ENCODE data around the gene SUSD5.
"Not testable (repeated sequence)": the region's sequence is repeated elsewhere in the genome, so short reads cannot be mapped to it uniquely, and the experiment has no call there.

Gene SUSD5

DNA sequence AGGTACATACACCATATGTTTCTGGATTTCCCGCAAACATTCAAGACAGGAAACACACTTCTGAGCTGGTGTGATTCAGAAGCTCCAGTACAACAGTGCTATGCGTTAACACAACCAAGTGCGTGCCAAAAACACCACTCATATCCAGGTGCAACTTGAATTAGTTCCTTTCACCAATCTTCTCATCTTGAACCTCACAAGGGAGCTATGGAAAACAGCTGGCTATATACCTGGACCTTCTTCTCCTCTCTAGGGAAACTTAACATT is 31.3 kb downstream of the SUSD5 start:
- no peak for DNase-seq

DNA sequence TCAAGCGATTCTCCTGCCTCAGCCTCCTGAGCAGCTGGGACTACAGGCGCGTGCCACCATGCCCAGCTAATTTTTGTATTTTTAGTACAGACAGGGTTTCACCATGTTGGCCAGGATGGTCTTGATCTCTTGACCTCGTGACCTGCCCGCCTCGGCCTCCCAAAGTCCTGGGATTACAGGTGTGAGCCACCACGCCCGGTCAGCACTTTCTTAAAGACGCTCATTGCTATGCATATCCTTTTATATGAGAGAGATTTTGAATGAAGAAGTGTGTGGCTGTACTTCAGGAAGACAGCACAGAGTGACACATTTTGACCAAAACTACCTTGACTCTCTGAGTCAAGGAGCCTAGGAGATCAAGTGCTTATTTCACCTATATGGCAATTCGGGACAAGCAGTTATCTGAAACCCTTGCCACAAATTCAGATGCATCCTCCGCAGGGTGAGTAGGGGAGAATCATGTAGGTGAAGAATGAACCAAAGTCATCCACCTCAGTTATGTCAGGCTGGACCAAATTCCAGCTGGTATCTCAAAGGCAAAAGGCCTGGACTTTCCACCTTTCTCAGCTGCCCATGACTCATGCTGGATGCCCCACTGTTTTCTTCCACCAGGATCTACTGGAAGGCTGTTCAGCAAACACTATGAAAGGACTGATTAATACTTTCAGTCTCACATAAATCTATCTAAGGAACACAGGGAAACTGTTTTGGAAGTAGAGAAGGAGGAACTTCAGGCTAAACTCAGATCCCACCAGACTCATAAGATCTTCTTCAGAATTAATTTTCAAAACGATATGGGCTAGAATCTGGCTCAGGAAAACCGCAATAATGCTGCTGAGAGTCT is 31.9 kb downstream of the SUSD5 start:
- no peak for DNase-seq

DNA sequence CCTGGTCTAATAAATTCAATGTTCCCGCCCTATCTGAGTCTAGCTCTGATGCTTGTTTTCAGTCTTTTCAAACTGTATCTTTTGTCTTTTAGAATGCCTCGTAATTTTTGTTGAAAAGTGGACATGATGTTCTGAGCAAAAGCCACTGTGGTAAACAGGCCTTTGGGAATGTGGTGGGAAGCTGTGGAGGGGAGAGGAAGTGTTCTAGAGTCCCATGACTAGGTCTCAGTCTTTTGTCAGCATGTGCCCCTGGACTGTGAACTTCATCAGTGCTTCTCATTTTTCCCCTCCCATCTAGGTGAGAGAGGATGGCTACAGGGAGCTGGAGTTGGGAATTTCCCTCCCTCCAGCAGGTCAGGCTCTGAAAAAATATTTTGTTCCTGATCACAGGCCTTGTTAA is 33.7 kb downstream of the SUSD5 start:
- no peak for DNase-seq

DNA sequence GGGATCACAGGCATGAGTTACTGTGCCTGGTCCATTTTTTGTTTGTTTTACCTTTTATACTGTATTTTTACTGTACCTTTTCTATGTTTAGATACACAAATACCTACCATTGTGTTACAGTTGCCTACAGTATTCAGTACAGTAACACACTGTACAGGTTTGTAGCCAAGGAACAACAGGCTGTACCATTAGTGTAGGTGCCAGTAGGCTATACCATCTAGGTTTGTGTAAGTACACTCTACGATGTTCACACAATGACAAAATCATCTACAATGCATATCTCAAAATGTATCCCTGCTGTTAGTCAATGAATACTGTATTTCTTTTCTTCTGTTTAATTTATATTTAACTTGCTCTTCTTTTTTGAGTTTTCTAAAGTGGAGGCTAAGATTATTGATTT is 37.0 kb downstream of the SUSD5 start:
- not testable (repeated sequence) for DNase-seq

DNA sequence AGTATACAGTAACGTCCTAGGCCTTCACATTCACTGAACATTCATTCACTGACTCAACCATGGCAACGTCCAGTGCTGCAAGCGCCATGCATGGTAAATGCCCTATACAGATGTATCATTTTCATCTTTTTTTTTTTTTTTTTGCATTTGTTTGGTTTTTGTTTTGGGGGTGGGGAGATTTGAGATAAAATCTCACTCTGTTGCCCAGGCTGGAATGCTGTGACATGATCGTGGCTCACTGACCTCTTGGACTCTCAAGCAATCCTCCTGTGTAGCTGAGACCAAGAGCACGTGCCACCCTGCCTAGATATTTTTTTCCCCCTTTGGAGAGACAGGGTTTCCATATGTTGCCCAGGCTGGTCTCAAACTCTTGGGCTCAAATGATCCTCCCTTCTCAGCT is 37.4 kb downstream of the SUSD5 start:
- DNase-seq = no peak

DNA sequence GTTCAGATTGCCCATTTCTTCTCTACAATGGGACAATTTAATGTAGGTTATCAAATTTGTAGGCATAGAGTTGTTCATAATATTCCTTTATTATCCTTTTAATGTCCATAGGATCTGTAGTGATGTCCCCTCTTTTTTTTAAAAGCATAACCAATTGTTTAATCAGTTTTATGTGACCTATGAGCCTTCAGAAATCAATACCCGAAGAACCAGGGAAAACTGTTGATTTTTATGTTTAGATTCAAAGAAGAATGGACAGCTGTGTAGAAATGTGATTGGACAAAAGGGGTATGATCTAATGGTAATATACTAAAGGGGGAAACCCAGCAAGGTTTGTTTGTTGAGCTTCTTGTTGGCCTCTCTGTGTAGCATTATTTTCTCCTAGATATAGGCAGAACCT is 39.5 kb downstream of the SUSD5 start:
- DNase-seq = no peak

DNA sequence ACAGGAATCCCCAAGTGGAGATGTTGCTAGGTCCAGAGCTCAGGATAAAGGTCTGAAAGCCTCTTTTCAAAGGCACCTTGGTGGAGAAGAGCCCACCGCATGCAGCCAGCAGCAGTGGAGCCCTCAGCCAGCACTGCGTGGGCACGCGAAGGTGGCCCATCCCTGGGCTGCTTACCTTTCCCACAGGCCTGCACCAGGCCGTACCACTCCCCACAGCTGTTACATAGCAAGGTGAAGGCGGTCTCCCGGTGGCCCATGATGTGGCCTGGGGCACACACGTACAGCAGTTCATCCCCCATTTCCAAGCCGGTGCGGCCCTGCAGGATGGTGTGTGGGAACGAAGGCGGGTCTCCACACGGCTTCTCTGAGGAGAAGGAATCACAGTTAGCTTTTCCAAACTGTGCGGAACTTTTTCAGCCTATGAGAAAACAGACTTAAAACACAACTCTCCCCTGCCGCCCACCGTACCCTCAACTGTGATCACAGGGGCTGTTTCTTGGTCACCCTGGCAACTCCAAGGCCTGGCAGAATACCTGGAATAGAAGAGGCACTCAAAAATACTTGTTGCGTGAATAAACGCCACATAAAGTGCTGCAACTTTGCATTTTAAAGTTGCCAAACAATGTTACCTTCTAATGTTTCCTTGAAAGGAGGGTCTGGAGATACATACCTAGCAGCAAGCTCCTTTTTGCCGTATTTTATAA is 43.7 kb downstream of the SUSD5 start:
- DNase-seq = no peak

DNA sequence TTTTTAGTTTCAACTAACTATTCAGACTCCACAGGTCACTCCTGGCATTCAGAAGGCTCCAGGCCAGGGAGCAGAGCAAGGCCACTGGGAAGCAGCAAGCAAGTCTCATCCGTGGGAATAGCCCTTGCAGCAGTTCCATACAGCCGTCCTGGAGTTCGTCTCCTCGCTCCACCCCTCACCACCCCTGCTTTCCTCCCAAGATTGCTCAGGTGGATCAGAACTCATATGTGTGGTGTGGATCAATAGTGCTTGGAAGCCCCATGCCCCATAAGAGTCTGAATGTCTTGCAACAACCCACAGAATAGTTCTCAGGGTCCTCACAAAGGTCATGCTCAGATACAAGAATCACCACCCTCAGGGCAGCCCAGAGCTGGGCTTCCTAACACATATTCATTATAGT is 44.5 kb downstream of the SUSD5 start:
- DNase-seq = no peak

DNA sequence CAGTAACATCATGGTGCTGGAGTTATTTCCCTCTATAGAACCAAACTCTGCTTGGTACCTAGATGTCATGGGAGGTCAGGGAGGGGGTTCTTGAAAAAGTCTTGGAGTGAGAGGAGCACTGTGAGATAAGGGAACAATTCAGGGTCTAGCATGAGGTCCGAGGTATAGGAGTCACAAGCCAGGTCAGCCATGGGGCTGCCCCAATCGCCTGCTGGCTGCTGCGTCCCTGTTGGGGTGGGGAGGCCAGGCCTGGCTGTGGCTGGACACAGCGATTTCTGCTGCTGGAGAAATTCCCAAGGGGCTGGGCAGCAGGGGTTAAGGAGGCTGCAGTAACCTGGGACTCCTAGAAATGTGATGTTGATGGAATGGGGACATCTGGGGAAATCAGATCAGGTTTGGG is 44.9 kb downstream of the SUSD5 start:
- DNase-seq = no peak

DNA sequence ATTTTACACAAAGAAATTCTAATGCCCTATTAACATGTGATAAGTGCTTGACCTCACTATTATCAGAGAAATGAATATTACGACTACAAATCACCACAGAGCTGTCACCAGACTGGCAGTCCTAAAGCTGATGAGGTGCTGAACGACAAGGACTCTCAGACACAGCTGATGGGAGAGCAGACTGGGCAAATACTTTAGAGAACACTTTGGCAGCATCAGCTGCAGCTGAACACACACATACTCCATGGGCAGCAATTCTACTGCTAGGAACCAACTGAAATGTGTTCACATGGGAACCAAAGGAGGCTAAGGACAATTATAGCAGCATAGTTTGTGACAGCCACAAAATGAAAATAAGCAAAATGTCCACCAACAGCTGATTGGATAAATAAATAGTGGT is 45.5 kb downstream of the SUSD5 start:
- DNase-seq = no peak

DNA sequence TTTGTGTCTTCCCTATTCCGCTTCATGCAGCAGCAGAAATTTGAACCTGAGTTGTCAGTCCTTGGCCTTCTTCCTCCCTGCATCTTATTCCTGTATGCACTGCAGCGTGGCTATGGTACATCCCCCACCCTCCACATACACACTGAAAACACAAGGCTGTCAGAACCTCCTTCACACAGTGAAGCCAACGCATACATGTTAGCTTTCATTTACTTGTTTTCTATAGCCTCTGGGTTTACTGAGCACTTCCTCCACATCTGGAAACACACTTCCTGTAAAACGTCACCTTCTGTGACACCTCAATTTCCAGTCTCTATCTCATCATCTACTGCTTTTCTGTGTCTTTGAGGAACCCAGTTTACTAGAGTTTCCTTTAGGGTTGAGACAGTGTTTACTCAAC is 47.0 kb downstream of the SUSD5 start:
- no peak for DNase-seq

DNA sequence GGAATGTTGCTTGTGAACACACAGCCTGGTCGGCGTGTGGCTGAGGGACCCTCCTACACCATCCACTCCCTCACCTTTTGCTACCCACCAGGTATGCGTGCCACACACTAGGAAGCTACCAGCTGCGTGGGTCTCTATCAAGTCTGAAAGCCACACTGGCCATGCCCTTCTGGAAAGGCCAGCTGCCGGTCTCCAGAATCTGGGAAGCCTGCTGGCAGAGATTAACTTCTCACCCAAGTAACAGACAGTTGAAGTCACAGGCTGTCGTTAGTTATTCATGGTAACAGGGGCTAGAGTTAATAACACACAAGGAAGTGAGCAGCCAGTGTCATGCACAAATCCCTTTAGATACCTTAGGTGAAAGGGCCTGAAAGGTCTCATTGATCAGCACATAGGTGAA is 48.1 kb downstream of the SUSD5 start:
- no peak for DNase-seq

DNA sequence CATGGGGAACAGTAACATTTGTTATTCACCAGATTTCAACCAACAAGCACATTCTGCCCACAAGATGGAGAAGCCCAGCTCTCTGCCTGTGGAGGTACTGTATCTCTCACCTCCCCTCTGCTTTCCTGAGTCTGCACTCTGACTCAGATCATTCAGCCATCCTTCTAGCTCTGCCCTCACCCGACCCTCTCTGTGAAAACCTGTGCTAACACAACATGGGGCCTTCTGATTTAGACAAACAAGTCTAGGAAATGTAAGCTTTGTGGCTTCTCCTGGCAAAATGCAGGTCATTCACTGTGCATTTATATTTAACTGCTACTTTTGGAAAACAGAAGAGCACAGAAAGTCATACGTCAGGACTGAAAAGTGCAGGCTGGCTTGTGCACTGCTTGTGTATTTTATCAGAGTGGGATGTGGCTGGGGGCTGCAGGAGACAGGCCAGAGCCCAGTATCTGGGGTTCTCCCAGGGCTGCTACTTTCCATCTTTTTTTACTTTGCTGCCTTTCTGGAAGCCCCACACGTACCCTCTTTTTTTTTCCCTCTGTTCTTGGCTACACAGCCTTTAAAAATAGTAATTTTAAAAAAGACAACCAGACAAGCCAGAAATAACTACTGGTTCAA is 50.8 kb downstream of the SUSD5 start:
- DNase-seq = no peak

DNA sequence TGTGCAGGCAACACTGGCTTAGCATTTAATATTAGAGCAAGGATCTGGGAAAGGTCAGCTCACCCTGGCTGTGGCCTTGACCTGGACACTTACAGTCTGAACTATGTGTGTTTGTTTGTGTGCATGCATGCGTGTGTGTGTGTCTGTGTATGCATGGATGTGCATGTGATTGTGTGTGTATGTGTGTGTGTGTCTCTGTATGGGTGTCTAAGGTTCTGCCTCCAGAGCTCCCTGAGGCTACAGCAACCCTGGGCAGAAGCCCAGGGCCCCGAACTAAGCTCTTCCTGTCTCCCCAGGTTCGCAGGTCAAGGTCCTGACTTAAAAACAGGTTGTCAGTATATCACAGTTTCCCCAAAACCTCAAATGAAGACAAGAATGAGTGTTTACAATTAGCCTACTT is 51.3 kb downstream of the SUSD5 start:
- DNase-seq = no peak

DNA sequence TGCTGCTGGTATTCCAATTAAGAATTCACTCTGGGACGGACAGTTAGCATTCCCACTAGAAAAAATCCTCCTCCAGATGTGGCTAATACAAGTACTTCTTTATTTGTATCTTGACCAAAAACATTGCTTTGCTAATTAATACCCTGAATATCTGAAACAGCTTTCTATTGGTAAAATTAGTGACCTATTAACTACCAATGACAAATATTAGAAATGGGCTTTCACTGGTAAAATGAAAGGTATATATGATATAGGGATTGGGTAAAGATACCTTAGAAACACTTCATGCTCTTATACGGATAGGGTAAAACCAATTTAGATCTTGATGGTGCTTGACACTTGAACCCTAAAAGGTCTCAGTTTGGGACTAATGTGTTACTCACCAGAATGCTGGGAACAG is 52.5 kb downstream of the SUSD5 start:
- no peak for DNase-seq

DNA sequence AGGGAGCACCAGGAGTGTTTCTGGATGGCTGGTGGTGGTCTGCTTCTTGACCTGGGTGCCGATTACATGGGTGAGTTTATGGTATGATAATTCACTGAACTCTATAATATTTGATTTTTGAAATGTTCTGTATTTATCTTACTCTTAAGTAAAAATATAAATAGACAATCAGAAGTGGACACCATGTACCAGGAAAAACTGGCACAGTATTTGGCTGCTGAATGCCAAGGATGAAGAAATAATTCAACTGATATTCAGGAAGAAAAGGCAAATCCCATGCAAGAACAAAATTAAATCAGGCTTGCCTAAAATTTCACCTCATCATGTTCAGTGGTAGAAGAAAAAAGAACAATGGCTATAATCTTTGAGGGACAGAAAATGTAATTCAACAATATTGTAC is 53.2 kb downstream of the SUSD5 start:
- DNase-seq = no peak

DNA sequence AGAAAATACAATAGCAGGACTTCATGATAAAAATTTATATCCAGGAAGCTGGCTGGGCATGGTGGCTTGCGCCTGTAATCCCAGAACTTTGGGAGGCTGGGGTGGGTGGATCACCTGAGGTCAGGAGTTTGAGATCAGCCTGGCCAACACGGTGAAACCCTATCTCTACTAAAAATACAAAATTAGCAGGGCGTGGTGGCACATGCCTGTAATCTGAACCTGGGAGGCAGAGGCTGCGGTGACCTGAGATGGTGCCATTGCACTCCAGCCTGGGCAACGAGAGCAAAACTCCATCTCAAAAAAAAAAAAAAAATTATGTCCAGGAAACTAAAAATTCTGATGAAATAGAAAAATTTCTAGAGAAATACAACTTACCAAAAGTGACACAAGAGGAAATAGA is 56.0 kb downstream of the SUSD5 start:
- DNase-seq = not testable (repeated sequence)

DNA sequence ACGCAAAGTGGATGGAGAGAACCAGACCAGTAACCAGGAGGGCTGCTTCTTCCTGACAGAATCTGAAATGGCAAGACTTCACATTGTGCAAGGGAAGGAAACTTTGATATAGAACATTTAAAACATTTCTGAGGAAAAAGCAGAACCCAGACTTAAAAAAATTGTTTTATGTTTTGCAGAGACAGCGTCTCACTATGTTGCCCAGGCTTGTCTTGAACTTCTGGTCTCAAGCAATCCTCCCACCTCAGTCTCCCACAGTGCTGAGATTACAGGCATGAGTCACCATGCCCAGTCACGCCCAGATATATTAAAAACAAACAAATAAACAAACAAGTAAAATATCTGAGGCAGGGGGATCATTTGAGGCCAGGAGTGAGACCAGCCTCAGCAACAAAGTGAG is 58.6 kb downstream of the SUSD5 start:
- no peak for DNase-seq

DNA sequence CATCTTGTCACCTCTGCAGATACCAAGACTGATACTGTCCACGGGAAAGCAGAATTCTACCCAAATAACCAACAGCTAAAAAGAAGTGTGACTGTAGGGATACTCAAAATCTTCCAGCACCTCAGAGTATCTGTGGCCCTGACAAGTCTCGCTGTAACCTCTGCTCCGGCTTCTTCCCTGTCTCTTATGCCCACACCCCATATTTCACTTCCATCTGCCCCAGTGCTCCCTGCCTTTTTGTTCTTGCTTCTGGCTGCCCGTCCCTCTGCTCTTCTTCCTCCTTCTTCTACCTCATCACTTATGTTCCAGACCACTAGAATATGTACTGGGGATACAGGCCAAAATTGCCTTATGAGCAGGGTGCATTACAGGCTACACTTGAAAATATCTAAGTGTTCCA is 59.4 kb downstream of the SUSD5 start:
- no peak for DNase-seq

DNA sequence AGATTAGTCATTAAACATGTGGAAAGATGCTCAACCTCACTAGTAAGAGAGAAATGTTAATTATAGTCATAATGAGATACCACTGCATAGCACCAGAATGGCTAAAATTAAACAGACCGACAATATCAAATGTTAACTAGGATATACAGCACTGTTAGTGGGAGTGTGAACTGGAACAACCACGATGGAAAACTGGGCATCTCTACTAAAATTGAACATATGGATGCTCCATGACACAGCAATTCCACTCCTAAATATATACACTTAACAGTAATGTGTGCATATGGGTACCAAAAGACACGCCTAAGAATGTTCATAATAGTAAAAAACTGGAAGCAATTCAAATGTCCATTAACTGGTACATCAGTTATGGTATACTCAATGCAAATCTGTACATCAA is 63.3 kb downstream of the SUSD5 start:
- no peak for DNase-seq

DNA sequence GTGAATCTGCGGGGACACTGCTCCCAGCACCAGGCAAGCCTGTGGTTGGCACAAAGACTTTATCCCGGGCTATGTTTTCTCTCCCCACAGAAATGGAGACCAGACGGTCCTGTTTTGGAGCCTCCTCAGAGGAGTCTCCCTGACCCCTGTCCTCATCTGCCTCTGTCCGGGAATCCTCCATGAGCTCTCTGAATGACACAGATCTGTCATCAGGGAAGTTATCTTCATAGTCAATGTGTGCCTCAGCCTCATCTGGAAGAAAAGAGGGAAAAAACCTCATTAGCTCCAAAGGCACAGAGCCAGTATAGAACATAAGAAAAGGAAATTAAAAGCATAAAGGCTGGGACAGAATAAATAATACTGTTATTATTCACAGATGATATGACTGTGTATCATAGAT is 64.8 kb downstream of the SUSD5 start:
- DNase-seq = no peak

DNA sequence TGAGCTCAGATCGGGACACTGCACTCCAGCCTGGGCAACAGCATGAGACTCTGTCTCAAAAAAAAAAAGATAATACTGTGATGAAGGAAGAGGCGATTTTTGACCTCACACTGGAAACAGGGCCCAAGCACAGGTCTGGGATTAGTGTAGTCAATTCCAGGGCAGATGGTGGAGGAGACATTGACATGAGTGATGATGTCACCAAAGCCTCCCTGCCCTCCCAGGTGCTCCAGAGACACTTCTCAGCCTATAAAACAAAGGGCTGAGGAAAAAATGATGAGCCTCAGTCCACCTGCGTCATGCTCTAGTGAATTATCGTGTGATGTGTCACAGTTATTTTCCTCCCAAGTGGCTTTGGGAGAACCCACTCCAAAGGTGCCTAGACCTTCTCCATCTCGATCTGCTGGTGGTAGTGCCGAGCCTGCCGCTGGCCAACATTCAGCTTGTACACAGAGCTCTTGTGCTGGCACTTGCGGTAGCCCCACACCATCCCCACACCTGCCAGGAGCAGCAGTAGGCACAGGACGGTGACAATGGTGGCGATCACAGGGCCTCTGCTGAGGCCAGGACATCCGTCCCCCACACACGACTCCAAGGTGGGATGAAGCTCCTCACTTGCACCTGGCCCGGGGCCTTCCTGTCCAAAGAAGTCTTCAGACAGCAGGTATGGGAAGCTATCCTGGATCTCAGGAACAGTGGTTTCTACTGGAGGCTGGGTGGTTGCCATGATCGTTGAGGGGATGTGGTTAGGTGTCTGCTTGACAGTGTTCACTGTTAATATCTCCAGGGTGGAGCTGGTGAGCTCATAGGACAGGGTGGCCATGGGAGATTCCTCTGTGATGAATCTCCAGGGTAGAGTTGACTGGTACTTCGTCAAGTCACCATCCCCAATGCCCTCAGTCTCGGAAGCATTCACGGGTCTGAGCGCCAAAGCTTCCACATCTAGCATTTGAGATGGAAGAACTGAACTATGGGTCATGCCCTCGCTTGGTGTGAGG is 65.9 kb downstream of the SUSD5 start:
- DNase-seq = no peak

DNA sequence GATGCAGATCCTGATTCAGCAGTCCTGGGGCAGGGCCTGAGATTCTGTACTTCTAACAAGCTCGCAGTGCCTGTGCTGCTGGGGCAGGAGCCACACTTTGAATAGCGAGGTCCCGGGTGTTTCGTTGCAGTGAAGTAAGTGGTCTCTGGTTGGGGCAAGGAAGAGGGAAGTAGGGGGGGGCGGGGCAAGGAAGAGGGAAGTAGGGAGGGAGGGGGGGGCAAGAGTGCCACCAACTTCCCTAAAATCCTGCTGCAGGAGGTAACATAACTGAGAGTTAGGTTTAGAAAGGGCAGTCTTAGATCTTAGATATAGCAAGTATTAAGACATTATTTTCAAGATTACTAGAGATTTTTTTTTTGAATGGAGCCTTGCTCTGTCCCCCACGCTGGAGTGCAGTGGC is 69.3 kb downstream of the SUSD5 start:
- DNase-seq = no peak
